Fibroblast of skin of left quadriceps (primary cell): ENCODE data around the gene CHD6.
"Not testable (repeated sequence)": the region's sequence is repeated elsewhere in the genome, so short reads cannot be mapped to it uniquely, and the experiment has no call there.

Experiments used
- DNase-seq, 2 experiments: peaks; one replicate each; pipeline ENCODE4 v3.0.0-alpha.2; 2013; ENCODE audit warnings: low read depth in 2 of 2

The CHD6 gene

GRCh38 chr20:41538810-41539596, 79.2 kb downstream of the CHD6 start:
- no peak for DNase-seq

- DNase-seq, result no peak
Measured at GRCh38 chr20:41537865-41538264, 80.3 kb downstream of the CHD6 start.

- not testable (repeated sequence) for DNase-seq
Measured at GRCh38 chr20:41535551-41535950, 82.6 kb downstream of the CHD6 start.

- no peak for DNase-seq
Measured at GRCh38 chr20:41534842-41535241, 83.3 kb downstream of the CHD6 start.

- DNase-seq, result no peak
Measured at GRCh38 chr20:41534170-41534569, 84.0 kb downstream of the CHD6 start.

GRCh38 chr20:41533537-41534136, 84.5 kb downstream of the CHD6 start:
- DNase-seq, result no peak

- DNase-seq, result no peak
Measured at GRCh38 chr20:41532935-41533334, 85.2 kb downstream of the CHD6 start.

- DNase-seq, result no peak
Measured at GRCh38 chr20:41531518-41532275, 86.5 kb downstream of the CHD6 start.

GRCh38 chr20:41530923-41531322, 87.3 kb downstream of the CHD6 start:
- no peak for DNase-seq

GRCh38 chr20:41526327-41526726, 91.8 kb downstream of the CHD6 start:
- DNase-seq, result no peak

GRCh38 chr20:41524980-41525613, 93.1 kb downstream of the CHD6 start:
- DNase-seq, result no peak

GRCh38 chr20:41523857-41524256, 94.3 kb downstream of the CHD6 start:
- DNase-seq, result no peak

- DNase-seq, result no peak
Measured at GRCh38 chr20:41513829-41514228, 104.3 kb downstream of the CHD6 start.

- DNase-seq, result no peak
Measured at GRCh38 chr20:41512624-41513023, 105.6 kb downstream of the CHD6 start.

- no peak for DNase-seq
Measured at GRCh38 chr20:41510847-41511450, 107.2 kb downstream of the CHD6 start.

- no peak for DNase-seq
Measured at GRCh38 chr20:41510224-41510623, 108.0 kb downstream of the CHD6 start.

- DNase-seq, result peak in 1 of 2 experiments; percentile 23
Measured at GRCh38 chr20:41509316-41510200, 108.6 kb downstream of the CHD6 start.

- no peak for DNase-seq
Measured at GRCh38 chr20:41508335-41508734, 109.8 kb downstream of the CHD6 start.

GRCh38 chr20:41507851-41508250, 110.3 kb downstream of the CHD6 start:
- no peak for DNase-seq

- DNase-seq, result no peak
Measured at GRCh38 chr20:41507436-41507835, 110.7 kb downstream of the CHD6 start.
